Measurements from ENCODE around the gene CAPN9. TPM values are rescaled to one million over a fixed set of nuclear protein-coding genes. Genes with fewer than 3 reads are reported as not detected.
"Not testable (repeated sequence)": the region's sequence is repeated elsewhere in the genome, so short reads cannot be mapped to it uniquely, and the experiment has no call there.

The CAPN9 gene
- polyA plus RNA-seq, 5 donors = 1.0 to 2.8 (median 1.1) TPM

DNA sequence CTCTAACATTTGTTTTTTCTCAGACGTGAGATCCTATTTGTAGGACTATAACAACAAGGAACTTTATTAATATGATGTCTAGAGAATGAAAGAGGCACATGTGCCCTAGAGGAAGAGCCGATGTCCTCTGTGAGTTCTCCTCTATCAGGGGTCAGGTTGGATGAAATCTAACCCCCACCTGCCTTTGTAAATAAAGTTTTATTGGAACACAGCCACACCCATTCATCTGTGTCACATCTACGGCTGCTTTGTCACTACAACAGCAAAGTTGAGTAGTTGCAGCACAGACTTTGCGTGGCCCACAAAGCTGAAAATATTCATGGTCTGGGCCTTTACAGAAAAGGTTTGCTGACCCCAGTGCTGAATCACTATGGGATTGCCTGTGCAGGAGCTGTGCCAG is 571 bp upstream of the CAPN9 start:
- DNase-seq = no peak

- DNase-seq = no peak
These were observed 957 bp downstream of the CAPN9 start for GRCh38 chr1:230747890-230748800.

DNA sequence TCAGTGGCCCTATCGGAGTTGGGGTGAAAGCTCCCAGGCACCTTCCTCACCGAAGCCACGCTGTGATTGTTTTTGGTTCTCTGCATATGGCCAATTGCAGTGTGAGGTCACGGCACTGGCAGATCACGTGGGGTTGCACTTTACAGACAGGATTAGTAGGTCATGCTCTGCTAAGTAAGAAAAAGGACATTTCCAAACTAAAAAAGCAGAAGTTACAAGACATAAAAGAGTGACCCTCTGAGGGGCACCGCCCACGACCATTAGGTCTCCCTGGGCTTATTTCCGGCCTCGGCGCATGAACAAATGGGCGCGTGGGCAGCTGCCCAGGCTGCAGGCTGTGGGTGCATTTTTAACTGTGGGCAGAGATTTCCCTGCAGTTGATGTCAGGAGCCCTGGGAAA is 2.0 kb downstream of the CAPN9 start:
- DNase-seq = no peak

- DNase-seq = no peak
These were observed 2.4 kb downstream of the CAPN9 start for GRCh38 chr1:230749635-230750034.

DNA sequence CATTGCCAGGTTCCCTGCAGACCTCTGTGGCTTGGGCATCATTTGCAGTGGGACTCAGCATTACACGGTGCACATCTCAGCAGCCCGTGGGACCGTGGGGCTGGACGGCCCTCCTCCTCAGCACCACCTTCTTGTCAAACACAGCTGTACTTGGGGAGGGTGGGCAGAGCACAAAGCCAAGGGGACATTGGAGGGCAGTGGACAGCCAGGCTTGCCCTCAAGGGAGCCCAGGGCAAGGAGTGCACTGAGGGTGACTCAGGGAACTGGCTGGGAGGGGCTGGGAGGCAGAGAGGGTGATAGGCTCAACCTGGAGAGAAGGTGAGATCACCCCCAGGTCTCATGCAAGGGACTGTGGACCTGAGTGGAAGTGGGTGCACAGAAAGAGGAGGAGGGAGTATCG is 3.4 kb downstream of the CAPN9 start:
- DNase-seq = no peak

DNA sequence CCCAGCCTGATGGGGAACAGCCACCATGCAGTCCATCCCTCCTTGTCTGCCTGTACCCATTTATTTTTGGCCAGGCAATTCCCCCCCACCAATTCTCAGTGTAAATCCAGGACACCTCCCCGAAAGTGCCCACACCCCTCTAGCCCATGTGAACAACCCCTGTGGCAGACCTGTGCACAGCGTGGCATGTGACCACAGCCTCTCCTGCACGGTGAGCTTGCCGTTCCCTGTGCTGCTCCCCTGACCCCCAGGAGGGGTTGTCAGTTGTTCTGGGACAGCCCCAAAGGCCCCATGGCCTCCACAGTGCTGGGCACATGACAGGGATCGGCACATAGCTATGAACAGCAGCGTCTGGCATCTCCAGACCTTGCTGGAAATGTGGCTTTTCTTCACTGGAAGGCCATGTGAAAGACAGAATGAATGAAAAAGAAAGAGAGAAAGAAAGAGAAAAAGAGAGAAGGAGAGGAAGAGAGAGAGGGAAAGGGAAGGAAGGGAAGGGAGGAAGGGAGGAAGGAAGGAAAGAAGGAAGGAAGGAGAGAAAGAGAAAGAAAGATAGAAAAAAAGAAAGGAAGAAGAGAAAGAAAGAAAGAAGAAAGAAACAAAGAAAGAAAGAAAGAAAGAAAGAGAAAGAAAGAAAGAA is 3.9 kb downstream of the CAPN9 start:
- no peak for DNase-seq

- DNase-seq = no peak
These were observed 5.2 kb downstream of the CAPN9 start for GRCh38 chr1:230752407-230752806.

GRCh38 chr1:230753191-230753585 is 6.0 kb downstream of the CAPN9 start:
- no peak for DNase-seq

- DNase-seq = no peak
These were observed 6.5 kb downstream of the CAPN9 start for GRCh38 chr1:230753586-230754251.

- DNase-seq = no peak
These were observed 7.6 kb downstream of the CAPN9 start for GRCh38 chr1:230754796-230755195.

DNA sequence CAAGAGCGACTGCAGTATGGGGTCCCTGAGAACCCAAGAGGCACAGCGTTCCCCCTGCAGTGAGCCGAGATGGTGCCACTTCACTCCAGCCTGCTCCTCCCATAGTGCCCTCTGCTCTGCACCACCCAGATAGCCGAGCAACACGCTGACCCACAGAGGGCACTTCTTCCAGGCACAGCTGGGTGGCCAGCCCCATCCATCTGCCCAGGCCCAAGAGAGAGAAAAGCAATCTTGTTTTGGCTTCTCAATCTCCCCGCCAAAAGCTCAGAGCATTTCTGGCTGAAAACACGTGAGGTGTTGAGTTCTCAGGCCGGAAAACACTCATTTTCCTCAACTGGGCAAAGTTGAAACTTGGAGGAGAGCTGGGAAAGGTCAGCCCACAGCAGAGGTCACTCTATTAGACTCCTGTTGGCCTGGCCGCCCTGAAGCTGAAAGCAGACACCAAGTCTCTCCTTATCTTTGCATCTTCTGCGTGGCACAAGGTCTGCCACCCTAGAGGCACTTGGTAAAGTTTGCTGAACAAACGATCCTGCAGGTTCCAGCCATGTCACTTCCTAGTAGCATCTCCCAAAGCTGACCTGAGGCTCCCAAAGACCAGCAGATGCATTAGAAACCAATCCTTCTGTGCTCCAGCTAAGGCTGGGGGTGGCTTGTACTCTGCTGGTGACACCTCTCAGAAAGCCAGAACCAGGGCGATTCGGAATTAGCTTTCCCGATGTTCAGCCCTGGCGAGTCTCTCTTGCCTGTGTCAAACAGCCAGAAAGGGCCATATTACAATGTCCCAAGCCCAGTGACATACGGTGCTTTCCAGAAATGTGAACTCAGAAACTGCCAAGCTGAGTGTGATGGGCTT is 10.9 kb downstream of the CAPN9 start:
- no peak for DNase-seq

GRCh38 chr1:230758709-230759368 is 11.7 kb downstream of the CAPN9 start:
- no peak for DNase-seq

- no peak for DNase-seq
These were observed 12.3 kb downstream of the CAPN9 start for GRCh38 chr1:230759369-230760065.

- DNase-seq = no peak
These were observed 13.2 kb downstream of the CAPN9 start for GRCh38 chr1:230760360-230760827.

- DNase-seq = no peak
These were observed 14.4 kb downstream of the CAPN9 start for GRCh38 chr1:230761443-230762167.

DNA sequence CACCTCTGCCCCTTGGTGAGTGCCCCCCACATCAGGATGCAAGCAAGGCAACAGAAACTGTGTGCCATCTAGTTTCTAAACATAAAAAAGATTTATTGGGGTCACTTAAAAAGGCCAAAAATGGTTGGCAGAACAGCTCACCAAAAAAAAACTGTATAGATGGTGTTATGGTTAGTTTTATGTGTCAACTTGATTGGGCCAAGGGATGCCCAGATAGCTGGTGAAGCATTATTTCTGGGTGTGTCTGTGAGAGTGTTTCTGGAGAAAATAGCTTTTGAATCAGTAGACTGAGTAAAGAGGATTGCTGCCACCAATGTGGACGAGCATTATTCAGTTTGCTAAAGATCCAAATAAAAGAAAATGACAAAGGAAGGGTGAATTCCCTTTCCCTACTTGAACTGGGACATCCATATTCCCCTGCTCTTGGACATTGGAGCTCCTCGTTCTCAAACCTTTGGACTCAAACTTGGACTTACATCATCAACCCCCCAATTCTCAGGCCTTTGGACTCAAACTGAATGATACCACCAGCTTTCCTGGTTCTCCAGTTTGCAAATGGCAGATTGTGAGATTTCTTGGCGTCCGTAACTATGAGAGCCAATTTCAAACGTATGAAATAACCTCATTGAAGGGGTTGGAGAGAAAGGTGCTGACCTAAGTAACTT is 16.9 kb downstream of the CAPN9 start:
- DNase-seq = no peak

- DNase-seq = no peak
These were observed 19.1 kb downstream of the CAPN9 start for GRCh38 chr1:230766318-230766717.

DNA sequence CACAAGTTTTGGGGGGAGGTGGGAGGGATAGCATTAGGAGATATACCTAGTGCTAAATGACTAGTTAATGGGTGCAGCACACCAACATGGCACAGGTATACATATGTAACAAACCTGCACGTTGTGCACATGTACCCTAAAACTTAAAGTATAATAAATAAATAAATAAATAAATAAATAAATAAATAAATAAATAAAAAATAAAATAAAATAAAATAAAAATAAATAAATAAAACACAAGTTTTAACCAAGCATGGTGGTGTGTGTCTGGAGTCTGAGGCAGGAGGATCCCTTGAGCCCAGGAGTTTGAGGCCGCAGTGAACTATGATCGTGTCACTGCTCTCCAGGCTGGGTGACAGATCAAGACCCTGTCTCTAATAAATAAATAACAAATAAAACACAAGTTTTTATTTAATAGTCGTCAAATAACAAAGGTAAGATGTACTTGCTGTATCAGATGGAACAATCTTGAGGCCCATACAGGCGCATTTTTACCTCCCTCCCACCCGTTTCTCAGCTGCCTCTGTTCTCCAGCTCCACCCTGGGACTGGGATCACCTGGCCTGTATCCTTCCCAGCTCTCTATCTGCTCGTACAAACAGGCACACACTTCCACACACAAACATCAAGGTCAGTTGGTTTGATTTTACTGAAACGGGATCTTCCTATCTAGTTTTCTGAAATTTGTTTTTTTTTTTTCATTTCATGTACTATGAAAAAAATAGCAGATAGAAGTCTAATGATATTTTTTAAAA is 20.8 kb downstream of the CAPN9 start:
- DNase-seq = not testable (repeated sequence)
